HEK293T (cell line): Measurements from ENCODE around the gene PYCR2.

Source experiments
- BHLHE40 ChIP-seq: fragments of 450-650 bp; IDR thresholded peaks from 2 replicates; pipeline ENCODE4 v1.6.1; 2016; ENCODE audit warnings: mild to moderate bottlenecking, moderate library complexity, borderline replicate concordance
- ELF4 ChIP-seq: fragments of 450-650 bp; IDR thresholded peaks from 2 replicates; pipeline ENCODE4 v1.6.1; 2017; ENCODE audit warnings: antibody characterized with exemption
- FOXA1 ChIP-seq: fragments of 450-650 bp; IDR thresholded peaks from 2 replicates; pipeline ENCODE4 v1.6.1; 2016; ENCODE audit warnings: mild to moderate bottlenecking
- FOXM1 ChIP-seq: fragments of 450-650 bp; IDR thresholded peaks from 2 replicates; pipeline ENCODE4 v1.6.1; 2017; ENCODE audit warnings: mild to moderate bottlenecking, borderline replicate concordance
- HDGF ChIP-seq: fragments of 450-650 bp; IDR thresholded peaks from 2 replicates; pipeline ENCODE4 v1.6.1; 2017; ENCODE audit warnings: antibody characterized with exemption, borderline replicate concordance
- L3MBTL2 ChIP-seq: fragments of 450-650 bp; conservative IDR thresholded peaks from 2 replicates; pipeline ENCODE4 v1.6.1; 2016; ENCODE audit warnings: mild to moderate bottlenecking
- NFRKB ChIP-seq: fragments of 450-650 bp; IDR thresholded peaks from 2 replicates; pipeline ENCODE4 v1.6.1; 2016; ENCODE audit warnings: mild to moderate bottlenecking, moderate library complexity
- SP1 ChIP-seq: fragments of 450-650 bp; IDR thresholded peaks from 2 replicates; pipeline ENCODE4 v1.6.1; 2017
- SUZ12 ChIP-seq: fragments of 450-650 bp; IDR thresholded peaks from 2 replicates; pipeline ENCODE4 v1.6.1; 2016; ENCODE audit warnings: mild to moderate bottlenecking
- ZNF384 ChIP-seq: fragments of 450-650 bp; IDR thresholded peaks from 2 replicates; pipeline ENCODE4 v1.6.1; 2016

GRCh38 chr1:225880636-225881035 is 43.4 kb downstream of the PYCR2 start:
- no peak for TF ChIP-seq ZNF384
- no peak for TF ChIP-seq SP1
- no peak for TF ChIP-seq L3MBTL2
- no peak for TF ChIP-seq FOXM1
- no peak for TF ChIP-seq ELF4
- TF ChIP-seq BHLHE40, result no peak
- no peak for TF ChIP-seq NFRKB
- no peak for TF ChIP-seq HDGF
- TF ChIP-seq SUZ12, result no peak
- TF ChIP-seq FOXA1, result no peak
